ENCODE measurements around the gene CSNK2A1. TPM values are rescaled to one million over a fixed set of nuclear protein-coding genes. Genes with fewer than 3 reads are reported as not detected.

Gene CSNK2A1
- total RNA-seq, 5 donors from 2014 or later (not counting 1 experiment from before 2014, with no cell fraction given) = 73.7 to 84.4 (median 77.4) TPM

GRCh38 chr20:472889-473292 is 70.7 kb downstream of the CSNK2A1 start:
- no peak overlapping the region for H3K27ac Mint-ChIP-seq
- peaks cover 0 to 16% (median 2%) of the 10 kb centered on the region in 3 donors for H3K9me3 Mint-ChIP-seq
- Histone ChIP-seq H3K36me3 (ENCODE audit: control insufficient read depth in 2 of 2, extremely low read depth in 1 of 2, insufficient read depth in 1 of 2, low read length in 1 of 2) (peaks cover 0 to under 1% of the 10 kb centered on the region in 2 donors), H3K9me3 (no peaks in the 10 kb centered on the region), H3K27ac (ENCODE audit: low read length) (no peak overlapping the region), H3K4me1 (ENCODE audit: control insufficient read depth in 1 of 2, extremely low read depth in 1 of 2, insufficient read depth in 2 of 2, low read length in 2 of 2) (no peaks in the 10 kb centered on the region), H3K4me3 (ENCODE audit: control insufficient read depth in 1 of 2, extremely low read depth in 1 of 2, low read length in 1 of 2) (no peak overlapping the region), H3K27me3 (replicated peaks in 1 of 2; ENCODE audit: control insufficient read depth in 2 of 2, extremely low read depth in 1 of 2, insufficient read depth in 2 of 2, low read length in 1 of 2) (no peaks in the 10 kb centered on the region)
- no peaks in the 10 kb centered on the region for H3K4me1 Mint-ChIP-seq
- ChIA-PET POLR2A (no interaction called here), CTCF (no interaction called here)
- H3K36me3 Mint-ChIP-seq = peaks cover 4% of the 10 kb centered on the region
- ATAC-seq (replicated peaks in 1 of 4) = no peak
- peaks cover 3% of the 10 kb centered on the region in 2 donors for H3K27me3 Mint-ChIP-seq
- H3K4me3 Mint-ChIP-seq = no peak overlapping the region
- WGBS (ENCODE audit: insufficient coverage) = no CpG with 5 or more reads among the region's 1 CpG
- no peak for DNase-seq

- Mint-ChIP-seq H3K4me1 (no peaks in the 10 kb centered on the region), H3K9me3 (peaks cover 0 to 16% (median 2%) of the 10 kb centered on the region in 3 donors), H3K27ac (no peak overlapping the region), H3K27me3 (peaks cover 3% of the 10 kb centered on the region in 2 donors), H3K36me3 (peaks cover 3% of the 10 kb centered on the region), H3K4me3 (no peak overlapping the region)
- Histone ChIP-seq H3K27me3 (replicated peaks in 1 of 2; ENCODE audit: control insufficient read depth in 2 of 2, extremely low read depth in 1 of 2, insufficient read depth in 2 of 2, low read length in 1 of 2) (no peaks in the 10 kb centered on the region), H3K9me3 (no peaks in the 10 kb centered on the region), H3K36me3 (ENCODE audit: control insufficient read depth in 2 of 2, extremely low read depth in 1 of 2, insufficient read depth in 1 of 2, low read length in 1 of 2) (no peaks in the 10 kb centered on the region), H3K4me3 (ENCODE audit: control insufficient read depth in 1 of 2, extremely low read depth in 1 of 2, low read length in 1 of 2) (no peak overlapping the region), H3K4me1 (ENCODE audit: control insufficient read depth in 1 of 2, extremely low read depth in 1 of 2, insufficient read depth in 2 of 2, low read length in 2 of 2) (no peaks in the 10 kb centered on the region), H3K27ac (ENCODE audit: low read length) (no peak overlapping the region)
- WGBS (ENCODE audit: insufficient coverage) = 93% methylated on average over 6 of the region's 9 CpGs
- CTCF ChIA-PET = no interaction called here
- DNase-seq (no peak), ATAC-seq (replicated peaks in 1 of 4) (no peak)
- POLR2A ChIA-PET = no interaction called here
Observed at GRCh38 chr20:472137-472846, 71.3 kb downstream of the CSNK2A1 start.

GRCh38 chr20:469746-470490 is 73.7 kb downstream of the CSNK2A1 start:
- Mint-ChIP-seq H3K9me3 (peaks cover 0 to 16% (median 2%) of the 10 kb centered on the region in 3 donors), H3K4me1 (no peaks in the 10 kb centered on the region), H3K4me3 (no peak overlapping the region), H3K27me3 (peaks cover 3% of the 10 kb centered on the region in 2 donors), H3K27ac (no peak overlapping the region), H3K36me3 (no peaks in the 10 kb centered on the region)
- POLR2A ChIA-PET = no interaction called here
- Histone ChIP-seq H3K9me3 (no peaks in the 10 kb centered on the region), H3K36me3 (ENCODE audit: control insufficient read depth in 2 of 2, extremely low read depth in 1 of 2, insufficient read depth in 1 of 2, low read length in 1 of 2) (no peaks in the 10 kb centered on the region), H3K4me3 (ENCODE audit: control insufficient read depth in 1 of 2, extremely low read depth in 1 of 2, low read length in 1 of 2) (no peak overlapping the region), H3K27ac (ENCODE audit: low read length) (no peak overlapping the region), H3K27me3 (replicated peaks in 1 of 2; ENCODE audit: control insufficient read depth in 2 of 2, extremely low read depth in 1 of 2, insufficient read depth in 2 of 2, low read length in 1 of 2) (no peaks in the 10 kb centered on the region), H3K4me1 (ENCODE audit: control insufficient read depth in 1 of 2, extremely low read depth in 1 of 2, insufficient read depth in 2 of 2, low read length in 2 of 2) (no peaks in the 10 kb centered on the region)
- WGBS (ENCODE audit: insufficient coverage) = 60% methylated on average over 4 of the region's 8 CpGs
- CTCF ChIA-PET = interaction anchor here in 1 of 2 donors (0.7 kb wide), 1 partner anchor 63 kb away, joined by 3 read pairs; no protein-coding TSS in a partner anchor
- DNase-seq = no peak
- ATAC-seq (replicated peaks in 1 of 4) = no peak

- DNase-seq (no peak), ATAC-seq (replicated peaks in 1 of 4) (no peak)
- no peak overlapping the region for H3K27ac ChIP-seq (ENCODE audit: low read length)
- no peaks in the 10 kb centered on the region for H3K27me3 ChIP-seq (replicated peaks in 1 of 2; ENCODE audit: control insufficient read depth in 2 of 2, extremely low read depth in 1 of 2, insufficient read depth in 2 of 2, low read length in 1 of 2)
- no peak overlapping the region for H3K4me3 ChIP-seq (ENCODE audit: control insufficient read depth in 1 of 2, extremely low read depth in 1 of 2, low read length in 1 of 2)
- Mint-ChIP-seq H3K9me3 (peaks cover 0 to 16% (median 2%) of the 10 kb centered on the region in 3 donors), H3K27me3 (peaks cover 3% of the 10 kb centered on the region in 2 donors), H3K27ac (no peak overlapping the region), H3K36me3 (no peaks in the 10 kb centered on the region), H3K4me1 (peaks cover 7% of the 10 kb centered on the region in 3 donors), H3K4me3 (no peak overlapping the region)
- peaks cover 3 to 5% of the 10 kb centered on the region in 2 experiments for H3K4me1 ChIP-seq (ENCODE audit: control insufficient read depth in 1 of 2, extremely low read depth in 1 of 2, insufficient read depth in 2 of 2, low read length in 2 of 2)
- ChIA-PET POLR2A (no interaction called here), CTCF (no interaction called here)
- WGBS (ENCODE audit: insufficient coverage) = 97% methylated on average over 3 of the region's 7 CpGs
- H3K36me3 ChIP-seq (ENCODE audit: control insufficient read depth in 2 of 2, extremely low read depth in 1 of 2, insufficient read depth in 1 of 2, low read length in 1 of 2) = no peaks in the 10 kb centered on the region
- no peaks in the 10 kb centered on the region for H3K9me3 ChIP-seq
Observed at GRCh38 chr20:467755-468154, 75.8 kb downstream of the CSNK2A1 start.

- WGBS (ENCODE audit: insufficient coverage) = under 1% methylated on average over 75 of the region's 80 CpGs
- H3K4me1 ChIP-seq (ENCODE audit: control insufficient read depth in 1 of 2, extremely low read depth in 1 of 2, insufficient read depth in 2 of 2, low read length in 2 of 2) = peaks cover 24 to 31% of the 10 kb centered on the region in 2 experiments
- no peaks in the 10 kb centered on the region for H3K36me3 Mint-ChIP-seq
- H3K27ac ChIP-seq (ENCODE audit: low read length) = peak within 1 kb of the TSS; percentile 65
- H3K4me1 Mint-ChIP-seq = peaks cover 43 to 46% (median 46%) of the 10 kb centered on the region in 3 donors
- H3K27me3 ChIP-seq (replicated peaks in 1 of 2; ENCODE audit: control insufficient read depth in 2 of 2, extremely low read depth in 1 of 2, insufficient read depth in 2 of 2, low read length in 1 of 2) = no peaks in the 10 kb centered on the region
- H3K27me3 Mint-ChIP-seq = no peaks in the 10 kb centered on the region
- no peaks in the 10 kb centered on the region for H3K9me3 ChIP-seq
- peak within 1 kb of the TSS; percentile 92 to 94 for H3K27ac Mint-ChIP-seq
- no peaks in the 10 kb centered on the region for H3K9me3 Mint-ChIP-seq
- CTCF ChIA-PET = interaction anchor here in 1 of 2 donors (0.8 to 1.7 kb wide), 5 partner anchors 16 to 196 kb away, joined by 3 to 6 read pairs (median 5); no protein-coding TSS in a partner anchor
- peak; percentile 96 to 98 (median 97) for ATAC-seq (replicated peaks in 1 of 4)
- POLR2A ChIA-PET = no interaction called here
- peak within 1 kb of the TSS; percentile 85 to 98 (median 94) for H3K4me3 Mint-ChIP-seq
- peak within 1 kb of the TSS; percentile 65 to 74 for H3K4me3 ChIP-seq (ENCODE audit: control insufficient read depth in 1 of 2, extremely low read depth in 1 of 2, low read length in 1 of 2)
- peak; percentile 77 to 95 (median 83) for DNase-seq
- no peaks in the 10 kb centered on the region for H3K36me3 ChIP-seq (ENCODE audit: control insufficient read depth in 2 of 2, extremely low read depth in 1 of 2, insufficient read depth in 1 of 2, low read length in 1 of 2)
Observed at GRCh38 chr20:462199-462991, 81.2 kb downstream of the CSNK2A1 start, which contains the start of gene TBC1D20. TSS of gene TBC1D20 (minus strand) at chr20:462533. CDS start at chr20:462405, 128 bp downstream.
